H9 (cell line): ENCODE measurements around the gene TMEM176B. TPM values are rescaled to one million over a fixed set of nuclear protein-coding genes. Genes with fewer than 3 reads are reported as not detected.

ENCODE experiments used
- DNase-seq: peaks from one replicate; pipeline ENCODE4 v3.0.0-alpha.2; 2017
- H2AFZ ChIP-seq: one replicate; pipeline ENCODE4 v1.6.1; 2013; ENCODE audit warnings: mild to moderate bottlenecking, low read length, control low read depth, moderate library complexity
- H2AK5ac ChIP-seq: 2 replicates; pipeline ENCODE4 v1.6.1; 2013; ENCODE audit warnings: low read length, control low read depth, mixed read lengths; ENCODE audit not compliant: insufficient read length
- H2BK120ac ChIP-seq: one replicate; pipeline ENCODE4 v1.6.1; 2013; ENCODE audit warnings: low read depth, mild to moderate bottlenecking, low read length, control low read depth, inconsistent platforms; ENCODE audit not compliant: poor library complexity, severe bottlenecking
- H2BK12ac ChIP-seq: 2 replicates; pipeline ENCODE4 v1.6.1; 2013; ENCODE audit warnings: low read length, control low read depth, mixed read lengths, low read depth; ENCODE audit not compliant: insufficient read length
- H2BK15ac ChIP-seq: 2 replicates; pipeline ENCODE4 v1.6.1; 2013; ENCODE audit warnings: low read depth, low read length, control low read depth
- H2BK20ac ChIP-seq: one replicate; pipeline ENCODE4 v1.6.1; 2013; ENCODE audit warnings: low read depth, mild to moderate bottlenecking, low read length, control low read depth, inconsistent platforms; ENCODE audit not compliant: poor library complexity, severe bottlenecking
- H2BK5ac ChIP-seq: 2 replicates; pipeline ENCODE4 v1.6.1; 2013; ENCODE audit warnings: low read length, control low read depth, mixed read lengths; ENCODE audit not compliant: insufficient read length
- H3K14ac ChIP-seq: 2 replicates; pipeline ENCODE4 v1.6.1; 2013; ENCODE audit warnings: low read length, control low read depth; ENCODE audit not compliant: insufficient read depth
- H3K18ac ChIP-seq: 2 replicates; pipeline ENCODE4 v1.6.1; 2013; ENCODE audit warnings: low read depth, mild to moderate bottlenecking, mixed read lengths, low read length, control low read depth; ENCODE audit not compliant: insufficient read length
- H3K23ac ChIP-seq: 2 replicates; pipeline ENCODE4 v1.6.1; 2013; ENCODE audit warnings: low read length, control low read depth, mixed read lengths, low read depth; ENCODE audit not compliant: insufficient read length
- H3K23me2 ChIP-seq: 2 replicates; pipeline ENCODE4 v1.6.1; 2013; ENCODE audit warnings: low read depth, mild to moderate bottlenecking, mixed read lengths, low read length, control low read depth; ENCODE audit not compliant: insufficient read length, poor library complexity, severe bottlenecking
- H3K27ac ChIP-seq: 2 replicates; pipeline ENCODE4 v1.5.1; 2013; ENCODE audit warnings: low read length, control low read depth, mixed read lengths, low read depth; ENCODE audit not compliant: insufficient read length
- H3K27me3 ChIP-seq: 2 replicates; pipeline ENCODE4 v1.6.1; 2013; ENCODE audit warnings: low read length, control low read depth, inconsistent platforms; ENCODE audit not compliant: insufficient read depth
- H3K4ac ChIP-seq: 2 replicates; pipeline ENCODE4 v1.6.1; 2013; ENCODE audit warnings: low read depth, mild to moderate bottlenecking, control low read depth, inconsistent platforms, low read length, moderate library complexity
- H3K4me1 ChIP-seq: 2 replicates; pipeline ENCODE4 v1.6.1; 2013; ENCODE audit warnings: low read length, control low read depth, inconsistent platforms; ENCODE audit not compliant: insufficient read depth
- H3K4me2 ChIP-seq: 2 replicates; pipeline ENCODE4 v1.6.1; 2013; ENCODE audit warnings: low read length, control low read depth, mixed read lengths; ENCODE audit not compliant: insufficient read length, insufficient read depth
- H3K56ac ChIP-seq: 2 replicates; pipeline ENCODE4 v1.6.1; 2013; ENCODE audit warnings: low read depth, mild to moderate bottlenecking, mixed read lengths, low read length, control low read depth; ENCODE audit not compliant: insufficient read length
- H3K79me1 ChIP-seq: 2 replicates; pipeline ENCODE4 v1.6.1; 2013; ENCODE audit warnings: low read depth, mild to moderate bottlenecking, moderate library complexity, low read length, control low read depth, inconsistent platforms; ENCODE audit not compliant: insufficient read depth, poor library complexity, severe bottlenecking
- H3K79me2 ChIP-seq: 2 replicates; pipeline ENCODE4 v1.6.1; 2013; ENCODE audit warnings: low read length, control low read depth, inconsistent platforms; ENCODE audit not compliant: insufficient read depth
- H3K9ac ChIP-seq: 2 replicates; pipeline ENCODE4 v1.6.1; 2013; ENCODE audit warnings: low read length, control low read depth, mixed read lengths; ENCODE audit not compliant: insufficient read length; ENCODE audit errors: extremely low read depth
- H3K9me3 ChIP-seq: one replicate; pipeline ENCODE4 v1.6.1; 2013; ENCODE audit warnings: low read depth, low read length, inconsistent platforms; ENCODE audit not compliant: control insufficient read depth
- H3T11ph ChIP-seq: one replicate; pipeline ENCODE4 v1.6.1; 2013; ENCODE audit warnings: mild to moderate bottlenecking, low read length, control low read depth, inconsistent platforms
- H4K20me1 ChIP-seq: one replicate; pipeline ENCODE4 v1.6.1; 2013; ENCODE audit not compliant: control insufficient read depth, insufficient read length, insufficient read depth
- H4K5ac ChIP-seq: 2 replicates; pipeline ENCODE4 v1.6.1; 2013; ENCODE audit warnings: low read depth, mild to moderate bottlenecking, mixed read lengths, low read length, control low read depth; ENCODE audit not compliant: insufficient read length
- H4K8ac ChIP-seq: replicated peaks from 2 replicates; pipeline ENCODE4 v1.6.1; 2013; ENCODE audit warnings: low read length, control low read depth, mixed read lengths, low read depth; ENCODE audit not compliant: insufficient read length
- H4K91ac ChIP-seq: 2 replicates; pipeline ENCODE4 v1.6.1; 2013; ENCODE audit warnings: low read depth, mild to moderate bottlenecking, moderate library complexity, mixed read lengths, low read length, control low read depth; ENCODE audit not compliant: insufficient read length
- H3K27ac Mint-ChIP-seq, 3 experiments: 2 replicates in 2 of 3; 3 replicates in 1 of 3; pipeline ENCODE4 v1.8.0; 2020 to 2021; ENCODE audit warnings: mixed read lengths in 3 of 3, mild to moderate bottlenecking in 1 of 3, moderate library complexity in 1 of 3
- H3K27me3 Mint-ChIP-seq: 2 replicates; pipeline ENCODE4 v1.8.0; 2021; ENCODE audit warnings: low read depth, mild to moderate bottlenecking, moderate library complexity, mixed read lengths
- H3K36me3 Mint-ChIP-seq, 3 experiments: 2 replicates in 2 of 3; 3 replicates in 1 of 3; pipeline ENCODE4 v1.8.0; 2020 to 2021; ENCODE audit warnings: low read depth in 3 of 3, mixed read lengths in 3 of 3; ENCODE audit not compliant: insufficient read depth in 1 of 3
- H3K4me1 Mint-ChIP-seq, 2 experiments: 2 replicates each; pipeline ENCODE4 v1.8.0; 2020; ENCODE audit warnings: mixed read lengths in 2 of 2
- H3K4me3 Mint-ChIP-seq, 2 experiments: 2 replicates in 1 of 2; 3 replicates in 1 of 2; pipeline ENCODE4 v1.8.0; 2020 to 2021; ENCODE audit warnings: mild to moderate bottlenecking in 2 of 2, mixed read lengths in 2 of 2, moderate library complexity in 1 of 2
- H3K9me3 Mint-ChIP-seq, 2 experiments: 2 replicates in 1 of 2; 3 replicates in 1 of 2; pipeline ENCODE4 v1.8.0; 2020; ENCODE audit warnings: mild to moderate bottlenecking in 2 of 2, mixed read lengths in 2 of 2, moderate library complexity in 1 of 2
- WGBS: extraction: QIAGEN DNeasy Blood & Tissue Kit; methylation state at CpG from one replicate; pipeline ENCODE4 v1.1.7; 2013; ENCODE audit warnings: missing lambda C conversion rate, low lambda C conversion rate, mixed read lengths; ENCODE audit not compliant: insufficient read length; ENCODE audit errors: extremely low coverage; 5-methylcytosine and 5-hydroxymethylcytosine counted together
- total RNA-seq: library from RNA; stranded (reverse); gene quantifications from 2 replicates; pipeline ENCODE4 v1.2.1, GENCODE V29; 2021
- TF ChIP-seq, protein P1 (sequence below): fragments of 200-600 bp; sonication (generic); conservative IDR thresholded peaks from 3 replicates; pipeline ENCODE4 v1.8.0; 2021; ENCODE audit warnings: antibody characterized with exemption, mild to moderate bottlenecking

Gene TMEM176B
- total RNA-seq, 1 experiment from 2014 or later, result 0.85 TPM

DNA sequence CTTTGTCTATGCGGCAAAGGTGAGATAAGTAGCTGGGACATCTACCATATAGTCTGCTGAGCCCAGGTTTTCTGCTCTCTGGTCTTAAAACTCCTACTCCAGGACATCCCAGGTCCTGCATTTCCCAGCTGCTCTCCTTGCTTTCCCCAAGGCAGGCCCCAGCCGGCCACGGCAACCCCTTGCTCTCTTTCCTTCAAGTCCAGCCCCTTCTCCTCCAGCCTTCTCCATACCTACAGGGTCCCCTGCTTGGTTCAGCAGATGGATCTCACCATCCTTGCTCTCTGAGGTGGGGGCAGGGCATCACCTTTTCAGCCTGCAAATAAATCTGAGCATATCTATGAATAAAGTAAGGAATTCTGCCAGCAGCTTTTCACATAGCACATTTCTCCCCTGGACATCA, 54.3 kb downstream of the TMEM176B start:
- Mint-ChIP-seq H3K27ac (no peak overlapping the region), H3K27me3 (peaks cover 100% of the 10 kb centered on the region), H3K9me3 (peaks cover 0 to 3% of the 10 kb centered on the region in 2 experiments; a peak in 4 of 5 replicates), H3K36me3 (no peaks in the 10 kb centered on the region), H3K4me1 (no peaks in the 10 kb centered on the region), H3K4me3 (no peak overlapping the region)
- Histone ChIP-seq H2AFZ (no peak overlapping the region), H2BK15ac (no peak overlapping the region), H2AK5ac (no peak overlapping the region), H4K5ac (no peak overlapping the region), H3K23ac (no peak overlapping the region), H3K23me2 (no peaks in the 10 kb centered on the region), H4K20me1 (no peaks in the 10 kb centered on the region), H3K14ac (no peak overlapping the region), H3K4me2 (no peak overlapping the region), H3T11ph (no peak overlapping the region), H2BK20ac (no peak overlapping the region), H2BK5ac (no peak overlapping the region), H4K8ac (no peak overlapping the region), H3K27me3 (peaks cover 56% of the 10 kb centered on the region), H3K9ac (no peak overlapping the region), H3K79me2 (no peaks in the 10 kb centered on the region), H3K4ac (no peak overlapping the region), H3K79me1 (no peaks in the 10 kb centered on the region), H2BK12ac (no peak overlapping the region), H3K27ac (no peak overlapping the region), H2BK120ac (no peak overlapping the region), H4K91ac (no peak overlapping the region), H3K4me1 (no peaks in the 10 kb centered on the region), H3K56ac (no peak overlapping the region), H3K18ac (no peak overlapping the region), H3K9me3 (no peaks in the 10 kb centered on the region)
- WGBS, result no CpG with 5 or more reads among the region's 3 CpGs
- DNase-seq, result no peak
- TF ChIP-seq, protein P1, sequence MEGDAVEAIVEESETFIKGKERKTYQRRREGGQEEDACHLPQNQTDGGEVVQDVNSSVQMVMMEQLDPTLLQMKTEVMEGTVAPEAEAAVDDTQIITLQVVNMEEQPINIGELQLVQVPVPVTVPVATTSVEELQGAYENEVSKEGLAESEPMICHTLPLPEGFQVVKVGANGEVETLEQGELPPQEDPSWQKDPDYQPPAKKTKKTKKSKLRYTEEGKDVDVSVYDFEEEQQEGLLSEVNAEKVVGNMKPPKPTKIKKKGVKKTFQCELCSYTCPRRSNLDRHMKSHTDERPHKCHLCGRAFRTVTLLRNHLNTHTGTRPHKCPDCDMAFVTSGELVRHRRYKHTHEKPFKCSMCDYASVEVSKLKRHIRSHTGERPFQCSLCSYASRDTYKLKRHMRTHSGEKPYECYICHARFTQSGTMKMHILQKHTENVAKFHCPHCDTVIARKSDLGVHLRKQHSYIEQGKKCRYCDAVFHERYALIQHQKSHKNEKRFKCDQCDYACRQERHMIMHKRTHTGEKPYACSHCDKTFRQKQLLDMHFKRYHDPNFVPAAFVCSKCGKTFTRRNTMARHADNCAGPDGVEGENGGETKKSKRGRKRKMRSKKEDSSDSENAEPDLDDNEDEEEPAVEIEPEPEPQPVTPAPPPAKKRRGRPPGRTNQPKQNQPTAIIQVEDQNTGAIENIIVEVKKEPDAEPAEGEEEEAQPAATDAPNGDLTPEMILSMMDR, result no peak
